Tibial nerve (tissue), 4 donors: ENCODE data around the gene S100A6. TPM values are rescaled to one million over a fixed set of nuclear protein-coding genes. Genes with fewer than 3 reads are reported as not detected.

ENCODE experiments used
- DNase-seq, 2 donors: peaks; one replicate each; pipeline ENCODE4 v3.0.0-alpha.2; 2019; ENCODE audit warnings: low spot score in 2 of 2
- H3K27ac ChIP-seq, 4 donors: fragments of 200-600 bp; sonication (generic) in 3 of 4; one replicate each; pipeline ENCODE4 v1.5.1; 2017 to 2019; ENCODE audit warnings: mild to moderate bottlenecking in 1 of 4
- H3K27me3 ChIP-seq, 2 donors: fragments of 200-600 bp; sonication (generic) in 1 of 2; one replicate each; pipeline versions ENCODE4 v1.5.1 to v1.6.0; 2017 to 2019
- H3K36me3 ChIP-seq, 3 donors: fragments of 200-600 bp; sonication (generic); one replicate each; pipeline ENCODE4 v1.5.1; 2018 to 2019
- H3K4me1 ChIP-seq, 4 donors: fragments of 200-600 bp; sonication (generic) in 3 of 4; one replicate each; pipeline ENCODE4 v1.5.1; 2017 to 2019
- H3K4me3 ChIP-seq, 4 donors: fragments of 200-600 bp; sonication (generic) in 3 of 4; one replicate each; pipeline ENCODE4 v1.5.1; 2017 to 2019; ENCODE audit warnings: mild to moderate bottlenecking in 1 of 4, moderate library complexity in 1 of 4
- H3K9me3 ChIP-seq, 4 donors: fragments of 200-600 bp; sonication (generic) in 3 of 4; one replicate each; pipeline ENCODE4 v1.5.1; 2017 to 2019
- CTCF ChIP-seq, 5 experiments: fragments of 200-600 bp in 3 of 5; fragments of 450-650 bp in 2 of 5; sonication (generic) in 3 of 5; IDR thresholded peaks; one replicate each; pipeline ENCODE4 v1.5.1; 2016 to 2019; ENCODE audit warnings: antibody characterized with exemption in 5 of 5, mild to moderate bottlenecking in 3 of 5, moderate library complexity in 2 of 5
- EP300 ChIP-seq, 2 donors: sonication (generic); formaldehyde crosslinking; IDR thresholded peaks; one replicate each; pipeline ENCODE4 v1.6.1; 2017; ENCODE audit warnings: antibody characterized with exemption in 2 of 2, mild to moderate bottlenecking in 1 of 2
- POLR2A ChIP-seq, 2 donors: fragments of 450-650 bp; IDR thresholded peaks; one replicate each; pipeline ENCODE4 v1.6.1; 2017; ENCODE audit warnings: antibody characterized with exemption in 2 of 2, mild to moderate bottlenecking in 2 of 2, moderate library complexity in 2 of 2
- whole genome bisulfite sequencing, 2 donors: methylation state at CpG; one replicate each; pipeline ENCODE4 v1.1.5; 2018; 5-methylcytosine and 5-hydroxymethylcytosine counted together
- total RNA-seq, 4 donors: library from RNA; depleted of rRNA; stranded (reverse); fragments of >200 nt; gene quantifications; one replicate each; pipeline ENCODE4 v1.1.0, GENCODE V29; 2016

The S100A6 gene
- total RNA-seq, 4 donors from 2014 or later, result 651 to 1,173 (median 946) TPM

GRCh38 chr1:153550398-153550758 lies 14.6 kb upstream of the S100A6 start:
- Histone ChIP-seq H3K36me3 (no peaks in the 10 kb centered on the region), H3K27ac (peak overlapping the region in 2 of 4 donors; percentile 68 to 70), H3K9me3 (no peaks in the 10 kb centered on the region), H3K4me3 (no peak overlapping the region), H3K4me1 (peaks cover 0 to 60% (median 38%) of the 10 kb centered on the region in 4 donors), H3K27me3 (no peaks in the 10 kb centered on the region)
- 68 to 87% methylated on average over 4 of the region's 4 CpGs for WGBS, 2 donors
- no peak for DNase-seq
- no peak for TF ChIP-seq EP300 (IDR thresholded peaks at IDR 0.05)

- no peak for TF ChIP-seq CTCF (IDR thresholded peaks at IDR 0.05)
- TF ChIP-seq EP300 (IDR thresholded peaks at IDR 0.05), result no peak
- TF ChIP-seq POLR2A (IDR thresholded peaks at IDR 0.05), result no peak
- no peak for DNase-seq
- Histone ChIP-seq H3K27me3 (no peaks in the 10 kb centered on the region), H3K9me3 (no peaks in the 10 kb centered on the region), H3K4me3 (no peak overlapping the region), H3K27ac (peak overlapping the region in 3 of 4 donors; percentile 38 to 70 (median 68)), H3K36me3 (no peaks in the 10 kb centered on the region), H3K4me1 (peaks cover 0 to 65% (median 41%) of the 10 kb centered on the region in 4 donors)
- WGBS, 2 donors, result 75 to 79% methylated on average over 6 of the region's 6 CpGs
Measured at GRCh38 chr1:153549741-153550397, 14.1 kb upstream of the S100A6 start.

DNA sequence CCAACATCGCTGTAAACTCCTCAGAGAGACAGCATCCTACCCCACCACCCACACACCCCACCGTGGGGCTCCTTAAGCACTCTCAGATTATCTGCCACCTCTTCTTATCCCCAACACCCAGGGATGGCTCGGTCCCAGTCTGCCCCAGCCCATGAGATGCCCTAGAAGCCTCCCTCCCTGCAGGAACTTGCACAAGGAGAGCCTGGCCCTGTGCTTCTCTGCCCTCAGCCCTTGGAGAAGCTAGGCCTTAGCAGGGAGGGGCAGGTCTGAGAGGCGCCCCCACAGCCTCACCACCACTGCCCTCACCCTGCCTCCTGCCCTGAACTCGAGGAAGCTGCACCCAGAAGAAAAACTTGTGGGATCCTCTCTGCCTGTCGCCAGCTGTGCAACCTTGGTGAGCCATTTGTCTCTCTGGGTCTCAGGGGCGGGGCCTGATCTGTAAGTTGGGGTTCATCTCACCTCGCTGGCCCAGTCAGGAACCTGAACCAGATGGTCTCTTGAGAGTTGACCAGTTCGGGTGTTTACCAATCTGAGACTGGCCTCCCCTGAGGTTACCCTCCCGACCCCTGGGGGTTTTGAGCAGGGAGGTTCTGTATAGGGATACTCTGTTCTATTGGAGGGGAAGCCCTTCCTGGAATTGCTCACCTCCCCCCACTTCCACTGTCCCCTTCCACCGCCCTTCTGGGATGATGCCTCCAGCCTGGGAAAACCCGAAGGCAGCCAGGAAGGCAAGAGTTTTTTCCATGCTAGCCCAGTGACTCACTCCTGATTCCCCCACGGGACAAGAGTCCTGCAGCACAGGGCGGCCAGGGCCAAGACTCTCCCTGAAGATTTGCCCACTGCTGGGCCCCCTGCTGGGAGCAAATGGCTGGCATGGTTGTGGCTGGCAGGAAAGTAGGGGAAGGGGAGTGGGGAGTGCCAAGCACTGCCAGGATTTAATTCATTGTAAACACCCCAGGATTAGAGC lies 13.2 kb upstream of the S100A6 start, which contains the start of gene S100A3:
Gene S100A3, minus strand, starts transcription at position 537 of the 967 bp plus-strand sequence. CDS start 773 bp downstream, outside the sequence.
- H3K27ac ChIP-seq, result peak within 1 kb of the TSS in 3 of 4 donors; percentile 38 to 97 (median 70)
- 51 to 54% methylated on average over 13 to 14 of the region's 14 CpGs for WGBS, 2 donors
- no peak within 1 kb of the TSS for H3K4me3 ChIP-seq
- DNase-seq, result peak; percentile 55 to 67
- peaks cover 0 to 69% (median 50%) of the 10 kb centered on the region in 4 donors for H3K4me1 ChIP-seq
- TF ChIP-seq EP300 (IDR thresholded peaks at IDR 0.05) (peak; percentile 40 to 69), CTCF (IDR thresholded peaks at IDR 0.05) (no peak)
- no peaks in the 10 kb centered on the region for H3K27me3 ChIP-seq
- H3K36me3 ChIP-seq, result no peaks in the 10 kb centered on the region
- H3K9me3 ChIP-seq, result no peaks in the 10 kb centered on the region

- Histone ChIP-seq H3K4me1 (peaks cover 0 to 75% (median 60%) of the 10 kb centered on the region in 4 donors), H3K27ac (peak overlapping the region in 3 of 4 donors; percentile 76 to 97 (median 88))
- DNase-seq, result no peak
Measured at GRCh38 chr1:153547560-153548551, 12.1 kb upstream of the S100A6 start.

More at GRCh38 chr1:153547560-153548551, 12.1 kb upstream of the S100A6 start:
- H3K27me3 ChIP-seq, result no peaks in the 10 kb centered on the region
- 74 to 82% methylated on average over 19 of the region's 19 CpGs for WGBS, 2 donors
- no peaks in the 10 kb centered on the region for H3K9me3 ChIP-seq
- TF ChIP-seq EP300 (IDR thresholded peaks at IDR 0.05) (no peak), POLR2A (IDR thresholded peaks at IDR 0.05) (no peak), CTCF (IDR thresholded peaks at IDR 0.05) (no peak)
- no peaks in the 10 kb centered on the region for H3K36me3 ChIP-seq
- no peak overlapping the region for H3K4me3 ChIP-seq
